A375 (cell line): ENCODE results near the gene NPPA. TPM values are rescaled to one million over a fixed set of nuclear protein-coding genes. Genes with fewer than 3 reads are reported as not detected.

Experiments
- small RNA-seq: library from RNA; depleted of rRNA; stranded (forward); fragments of <200 nt; gene quantifications from one replicate; pipeline ENCODE3, GENCODE V24; 2014
- total RNA-seq: library from RNA; depleted of rRNA; stranded (reverse); fragments of >200 nt; shearing (Covaris generic); gene quantifications from 2 replicates; pipeline ENCODE4 v1.2.3, GENCODE V29; 2014; rRNA removed

Gene NPPA
- not detected in 2 replicates for total RNA-seq

DNA sequence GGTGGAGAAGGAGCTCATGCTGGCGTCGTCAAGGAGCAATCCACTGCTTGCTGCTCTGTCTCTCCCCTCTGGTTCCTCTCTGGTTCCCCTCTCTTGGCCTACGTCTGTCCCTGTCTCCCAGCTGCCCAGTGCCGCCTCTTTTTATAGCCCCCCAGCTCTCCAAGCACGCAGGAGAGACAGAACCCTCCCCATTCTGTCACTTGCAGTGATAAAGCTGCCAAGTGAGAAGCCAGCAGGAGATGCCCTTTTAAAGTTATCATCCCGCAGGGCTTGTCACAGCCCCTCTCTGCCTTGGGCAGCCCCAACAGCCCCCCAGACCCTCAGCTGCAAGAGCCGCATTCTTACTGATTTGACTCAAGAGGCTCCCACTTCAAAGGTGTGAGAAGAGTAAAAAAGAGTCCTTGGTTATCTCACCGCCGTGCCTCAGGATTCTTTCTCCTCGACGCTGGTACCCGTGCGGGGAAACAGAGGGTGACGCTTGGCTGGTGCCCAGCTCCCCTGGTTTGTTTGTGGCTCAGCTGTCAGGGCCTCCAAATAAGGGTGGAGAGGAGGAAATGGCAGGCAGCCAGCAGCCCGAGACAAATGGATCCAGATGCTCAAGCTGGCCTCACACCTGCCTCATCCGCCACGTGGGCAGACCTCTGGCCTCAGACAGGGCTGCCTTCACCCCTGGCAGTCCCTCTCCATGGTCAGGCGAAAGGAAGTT lies at the start of gene NPPA:
NPPA (minus strand) TSS at position 117 of the 706 bp plus-strand sequence; CDS start at position 18, 99 bp downstream.

DNA sequence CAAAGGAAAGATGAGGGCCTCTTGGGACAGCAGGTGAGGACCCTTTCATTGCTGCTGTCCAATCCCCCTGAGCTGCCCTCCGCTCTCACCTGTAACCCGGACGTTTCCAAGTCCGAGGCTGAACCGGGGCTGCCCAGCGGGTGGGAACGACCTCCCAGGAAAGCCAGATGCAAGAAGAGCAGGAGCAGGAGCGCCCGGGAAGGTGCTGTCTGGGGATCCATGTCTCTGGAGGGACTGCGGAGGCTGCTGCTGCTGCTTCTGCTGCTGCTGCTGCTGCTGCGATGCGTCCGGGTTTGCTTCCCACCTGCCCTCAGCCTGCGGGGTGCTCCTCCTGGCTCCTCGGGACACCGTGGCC lies 11.0 kb upstream of the NPPA start, which contains the start of gene NPPB:
NPPB (minus strand) TSS at position 333 of the 355 bp plus-strand sequence; CDS start at position 221, 112 bp downstream.

DNA sequence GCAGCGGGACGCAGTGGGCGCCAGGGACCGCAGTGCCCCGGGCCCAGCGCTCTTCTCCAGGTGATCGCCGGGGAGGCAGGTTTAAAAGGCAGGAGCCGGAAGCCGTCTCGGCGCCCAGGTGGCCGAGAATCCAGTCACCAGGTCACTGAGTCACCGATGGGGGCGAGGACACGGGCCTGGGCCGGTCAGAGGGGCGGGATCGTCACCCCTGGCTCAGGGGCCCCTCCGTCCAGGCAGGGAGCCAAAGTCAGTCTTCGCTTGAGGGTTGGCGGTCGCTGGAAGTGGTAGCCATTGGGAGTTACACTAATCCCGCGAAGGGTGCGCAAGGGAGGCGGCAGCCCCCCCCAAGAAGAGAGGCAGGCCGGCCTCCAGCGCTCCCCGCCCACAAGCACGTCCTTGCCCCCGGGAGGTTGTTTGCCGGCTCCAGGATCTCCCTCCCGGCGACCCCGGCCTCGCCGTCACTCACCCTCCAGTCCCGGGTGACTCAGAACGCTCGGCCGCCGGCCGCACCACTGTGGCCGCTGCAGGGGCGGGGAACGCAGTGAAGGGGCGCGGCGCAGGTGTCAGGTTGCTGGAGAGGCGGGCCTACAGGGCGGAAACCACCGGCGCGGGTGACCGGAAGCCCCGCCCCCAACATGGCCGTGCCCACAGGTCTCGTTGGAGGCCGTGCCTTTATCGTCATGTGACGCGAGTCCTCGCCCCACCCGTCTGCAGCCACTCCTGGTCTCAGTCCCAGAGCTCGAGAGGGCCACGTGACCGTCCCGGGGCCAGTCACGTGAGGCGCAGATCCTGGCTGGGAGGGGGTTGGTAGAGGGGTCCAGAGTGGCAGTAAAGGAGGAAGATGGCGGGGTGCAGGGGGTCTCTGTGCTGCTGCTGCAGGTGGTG lies 41.9 kb downstream of the NPPA start, which contains the start of the genes CLCN6 and MTHFR:
CLCN6 (plus strand) TSS at position 770 of the 885 bp plus-strand sequence; CDS start at position 842, 72 bp downstream.
MTHFR (minus strand) TSS at position 543 of the 885 bp plus-strand sequence. CDS start 2,848 bp downstream, outside the sequence.

Small RNA genes lying within 50 kb of the gene (small RNA-seq; reads per million reads assigned to genes)
- gene RF02156 = not detected
- not detected for gene RF02157
- gene RF02158 = not detected

Other genes with a start within 250 kb of the NPPA start
- 0.68 and 2.0 TPM in 2 replicates for gene FBXO2, start 193.4 kb downstream of the NPPA start, total RNA-seq
- gene FBXO44, start 192.9 kb downstream of the NPPA start, total RNA-seq = 6.7 and 11.0 TPM in 2 replicates
- 8.0 and 8.3 TPM in 2 replicates for gene FBXO6, start 183.6 kb downstream of the NPPA start, total RNA-seq
- gene MAD2L2, start 166.6 kb downstream of the NPPA start, total RNA-seq = 91.0 and 100 TPM in 2 replicates
- 0.04 TPM in 1 of 2 replicates, not detected in the other for gene DRAXIN, start 156.1 kb downstream of the NPPA start, total RNA-seq
- gene AGTRAP, start 111.6 kb downstream of the NPPA start, total RNA-seq = 40.3 and 57.6 TPM in 2 replicates
- gene C1orf167, start 85.6 kb downstream of the NPPA start, total RNA-seq = 1.3 TPM in 1 of 2 replicates, not detected in the other
- gene MTHFR, start 41.8 kb downstream of the NPPA start, total RNA-seq = 14.3 and 14.4 TPM in 2 replicates
- 8.9 and 9.5 TPM in 2 replicates for gene CLCN6, start 41.6 kb downstream of the NPPA start, total RNA-seq
- 0.30 TPM in 1 of 2 replicates, not detected in the other for gene NPPB, start 11.2 kb upstream of the NPPA start, total RNA-seq
- 45.3 and 51.8 TPM in 2 replicates for gene KIAA2013, start 78.6 kb upstream of the NPPA start, total RNA-seq
- 176 and 183 TPM in 2 replicates for gene PLOD1, start 86.9 kb upstream of the NPPA start, total RNA-seq
- 55.5 and 58.3 TPM in 2 replicates for gene MFN2, start 132.7 kb upstream of the NPPA start, total RNA-seq
- gene MIIP, start 171.7 kb upstream of the NPPA start, total RNA-seq = 37.0 and 40.7 TPM in 2 replicates
- gene TNFRSF8, start 215.5 kb upstream of the NPPA start, total RNA-seq = 0.83 and 0.85 TPM in 2 replicates